Measurements from ENCODE around the gene PCDHGA9. TPM values are rescaled to one million over a fixed set of nuclear protein-coding genes. Genes with fewer than 3 reads are reported as not detected.

Gene PCDHGA9
- total RNA-seq, 1 donor: 1.1 TPM

- no peak for DNase-seq (ENCODE audit: low read depth in 2 of 3, low spot score in 2 of 3)
Measured at GRCh38 chr5:141440341-141440740, 37.8 kb downstream of the PCDHGA9 start.

- DNase-seq (ENCODE audit: low read depth in 2 of 3, low spot score in 2 of 3): no peak
Measured at GRCh38 chr5:141441571-141442170, 39.1 kb downstream of the PCDHGA9 start.

Other genes starting within 250 kb of the PCDHGA9 start
- gene PCDHB7, start 230.1 kb upstream of the PCDHGA9 start, total RNA-seq: under 0.01 TPM
- not detected for gene PCDHB8, start 225.0 kb upstream of the PCDHGA9 start, total RNA-seq
- not detected for gene PCDHB16, start 220.4 kb upstream of the PCDHGA9 start, total RNA-seq
- not detected for gene PCDHB9, start 215.6 kb upstream of the PCDHGA9 start, total RNA-seq
- under 0.01 TPM for gene PCDHB10, start 210.4 kb upstream of the PCDHGA9 start, total RNA-seq
- 0.27 TPM for gene PCDHB11, start 203.2 kb upstream of the PCDHGA9 start, total RNA-seq
- not detected for gene PCDHB12, start 194.1 kb upstream of the PCDHGA9 start, total RNA-seq
- under 0.01 TPM for gene PCDHB13, start 188.9 kb upstream of the PCDHGA9 start, total RNA-seq
- gene PCDHB14, start 179.4 kb upstream of the PCDHGA9 start, total RNA-seq: under 0.01 TPM
- gene PCDHB15, start 157.4 kb upstream of the PCDHGA9 start, total RNA-seq: under 0.01 TPM
- 0.54 TPM for gene SLC25A2, start 98.7 kb upstream of the PCDHGA9 start, total RNA-seq
- 45.0 TPM for gene TAF7, start 82.0 kb upstream of the PCDHGA9 start, total RNA-seq
- under 0.01 TPM for gene PCDHGA1, start 72.3 kb upstream of the PCDHGA9 start, total RNA-seq
- gene PCDHGA2, start 64.0 kb upstream of the PCDHGA9 start, total RNA-seq: 0.27 TPM
- gene PCDHGA3, start 58.9 kb upstream of the PCDHGA9 start, total RNA-seq: 0.54 TPM
- gene PCDHGB1, start 52.7 kb upstream of the PCDHGA9 start, total RNA-seq: 0.27 TPM
- 0.81 TPM for gene PCDHGA4, start 47.8 kb upstream of the PCDHGA9 start, total RNA-seq
- gene PCDHGB2, start 42.8 kb upstream of the PCDHGA9 start, total RNA-seq: 2.4 TPM
- gene PCDHGA5, start 38.6 kb upstream of the PCDHGA9 start, total RNA-seq: 1.1 TPM
- gene PCDHGB3, start 32.5 kb upstream of the PCDHGA9 start, total RNA-seq: 3.5 TPM
- gene PCDHGA6, start 28.9 kb upstream of the PCDHGA9 start, total RNA-seq: 1.9 TPM
- 0.81 TPM for gene PCDHGA7, start 20.0 kb upstream of the PCDHGA9 start, total RNA-seq
- gene PCDHGB4, start 15.1 kb upstream of the PCDHGA9 start, total RNA-seq: 1.6 TPM
- gene PCDHGA8, start 10.1 kb upstream of the PCDHGA9 start, total RNA-seq: 0.54 TPM
- 2.4 TPM for gene PCDHGB5, start 4.8 kb upstream of the PCDHGA9 start, total RNA-seq
- 0.81 TPM for gene PCDHGB6, start 5.2 kb downstream of the PCDHGA9 start, total RNA-seq
- gene PCDHGA10, start 10.2 kb downstream of the PCDHGA9 start, total RNA-seq: 1.1 TPM
- 2.2 TPM for gene PCDHGB7, start 14.9 kb downstream of the PCDHGA9 start, total RNA-seq
- 1.3 TPM for gene PCDHGA11, start 18.3 kb downstream of the PCDHGA9 start, total RNA-seq
- gene PCDHGA12, start 27.7 kb downstream of the PCDHGA9 start, total RNA-seq: 2.2 TPM
- 1.1 TPM for gene PCDHGC3, start 73.2 kb downstream of the PCDHGA9 start, total RNA-seq
- gene PCDHGC4, start 82.3 kb downstream of the PCDHGA9 start, total RNA-seq: 0.54 TPM
- 0.27 TPM for gene PCDHGC5, start 86.3 kb downstream of the PCDHGA9 start, total RNA-seq
- 41.5 TPM for gene DIAPH1, start 216.2 kb downstream of the PCDHGA9 start, total RNA-seq
- 49.8 TPM for gene HDAC3, start 234.1 kb downstream of the PCDHGA9 start, total RNA-seq
- gene RELL2, start 234.2 kb downstream of the PCDHGA9 start, total RNA-seq: 2.4 TPM
- 35.5 TPM for gene FCHSD1, start 248.6 kb downstream of the PCDHGA9 start, total RNA-seq

Data from hematopoietic multipotent progenitor cell (in vitro differentiated cells).